Measurements from ENCODE around the gene PTCH1. TPM values are rescaled to one million over a fixed set of nuclear protein-coding genes. Genes with fewer than 3 reads are reported as not detected.

Gene PTCH1
- total RNA-seq, 1 experiment from 2014 or later = 5.9 TPM

GRCh38 chr9:95407524-95407923, 109.2 kb downstream of the PTCH1 start:
- DNase-seq (ENCODE audit: low spot score) = no peak

GRCh38 chr9:95406121-95406520, 110.7 kb downstream of the PTCH1 start:
- DNase-seq (ENCODE audit: low spot score) = no peak

GRCh38 chr9:95399261-95399660, 117.5 kb downstream of the PTCH1 start:
- no peak for DNase-seq (ENCODE audit: low spot score)

Small RNA genes lying within 50 kb of the gene (small RNA-seq; reads per million reads assigned to genes)
- gene MT1P1 = not detected

Other genes starting within 250 kb of the PTCH1 start
- gene FANCC, start 199.3 kb downstream of the PTCH1 start, total RNA-seq (2014; rRNA removed; shearing (Covaris generic)) = 10.6 and 17.0 TPM in 2 replicates

Data from HT-29 (cell line).